Measurements from ENCODE around the gene TRIO.

Gene TRIO

DNA sequence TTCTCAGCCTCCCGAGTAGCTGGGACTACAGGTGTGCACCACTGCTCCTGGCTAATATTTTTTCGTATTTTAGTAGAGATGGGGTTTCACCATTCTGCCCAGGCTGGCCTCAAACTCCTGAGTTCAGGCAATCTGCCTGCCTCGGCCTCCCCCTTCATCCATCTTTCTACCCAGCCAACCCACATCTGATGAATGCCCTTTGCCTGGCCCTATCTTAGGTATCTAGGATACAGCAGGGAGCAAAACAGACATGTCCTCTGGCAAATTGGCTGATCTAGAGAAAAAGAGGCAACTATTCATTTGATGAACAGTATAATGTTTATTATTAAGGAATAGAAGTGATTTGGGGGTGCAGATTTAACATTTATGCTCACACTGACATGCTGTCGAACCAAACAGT, 123.0 kb downstream of the TRIO start:
- Histone ChIP-seq H3K27ac (ENCODE audit: low read depth in 2 of 2, low read length in 2 of 2) (no peak overlapping the region), H3K27me3 (ENCODE audit: control insufficient read depth in 2 of 2, insufficient read depth in 2 of 2, low read length in 2 of 2) (no peaks in the 10 kb centered on the region), H3K9me3 (ENCODE audit: control insufficient read depth in 2 of 2, low read length in 2 of 2) (no peaks in the 10 kb centered on the region), H3K36me3 (ENCODE audit: control insufficient read depth in 2 of 2, insufficient read depth in 2 of 2, low read length in 2 of 2) (no peaks in the 10 kb centered on the region), H3K4me3 (ENCODE audit: low read length in 2 of 2) (no peak overlapping the region), H3K4me1 (ENCODE audit: control insufficient read depth in 2 of 2, insufficient read depth in 2 of 2, low read length in 2 of 2) (peaks cover 19 to 21% of the 10 kb centered on the region in 2 donors), H3K9ac (ENCODE audit: low read depth in 1 of 2, low read length in 2 of 2) (no peak overlapping the region)

DNA sequence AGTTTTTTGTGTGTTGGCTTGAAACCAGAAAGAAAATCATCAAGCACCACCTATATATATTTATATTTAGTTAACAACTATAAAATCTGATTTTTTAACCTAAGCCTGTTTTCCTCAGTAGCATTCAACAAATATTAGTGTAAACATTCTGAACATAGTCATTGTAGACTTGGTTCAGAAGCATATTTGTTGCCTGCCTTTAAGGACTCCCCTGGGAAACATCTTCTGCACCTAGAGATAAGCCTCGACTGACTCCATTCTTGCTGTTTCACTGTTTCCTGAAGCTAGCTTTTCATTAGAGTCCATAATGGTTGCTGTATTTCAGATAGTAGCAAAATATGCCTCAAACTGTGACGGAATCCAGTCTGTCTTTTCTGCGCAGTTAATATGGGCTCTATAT, 123.5 kb downstream of the TRIO start:
- no peak overlapping the region for H3K9ac ChIP-seq (ENCODE audit: low read depth in 1 of 2, low read length in 2 of 2)
- no peaks in the 10 kb centered on the region for H3K9me3 ChIP-seq (ENCODE audit: control insufficient read depth in 2 of 2, low read length in 2 of 2)
- no peaks in the 10 kb centered on the region for H3K36me3 ChIP-seq (ENCODE audit: control insufficient read depth in 2 of 2, insufficient read depth in 2 of 2, low read length in 2 of 2)
- H3K4me1 ChIP-seq (ENCODE audit: control insufficient read depth in 2 of 2, insufficient read depth in 2 of 2, low read length in 2 of 2) = peaks cover 19 to 21% of the 10 kb centered on the region in 2 donors
- H3K27me3 ChIP-seq (ENCODE audit: control insufficient read depth in 2 of 2, insufficient read depth in 2 of 2, low read length in 2 of 2) = no peaks in the 10 kb centered on the region
- no peak overlapping the region for H3K4me3 ChIP-seq (ENCODE audit: low read length in 2 of 2)
- no peak overlapping the region for H3K27ac ChIP-seq (ENCODE audit: low read depth in 2 of 2, low read length in 2 of 2)

DNA sequence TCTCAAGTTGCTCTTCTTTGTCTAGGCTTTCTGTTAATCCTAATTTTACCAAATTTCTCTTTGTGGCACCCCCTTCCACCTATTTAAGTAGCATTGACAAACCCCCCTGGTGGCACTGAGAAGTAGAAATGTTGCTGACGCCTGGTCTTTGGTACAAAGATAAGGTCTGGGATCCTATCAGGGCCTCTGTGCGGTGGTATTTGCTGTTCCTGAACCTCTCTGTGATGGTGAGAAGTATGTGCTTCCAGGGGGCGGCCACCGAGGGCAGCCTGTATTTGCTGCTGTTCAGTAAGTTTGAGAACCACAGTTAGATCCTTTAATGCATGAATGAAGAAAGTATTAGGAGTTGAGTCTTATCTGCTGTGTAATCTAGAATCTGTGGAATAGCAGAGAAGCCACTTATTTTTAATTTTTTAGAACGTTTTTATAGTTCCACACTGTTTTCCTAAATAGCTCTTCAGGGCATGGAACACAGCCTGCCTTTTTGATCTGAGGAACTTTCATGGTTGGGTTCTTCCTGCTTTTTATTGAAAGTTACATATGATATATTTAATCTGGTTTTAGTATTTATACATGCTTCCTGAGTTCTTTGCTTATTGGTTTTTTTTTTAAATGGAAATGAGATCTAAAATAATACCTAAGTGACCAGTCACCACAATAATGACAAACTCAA, 124.2 kb downstream of the TRIO start:
- Histone ChIP-seq H3K9me3 (ENCODE audit: control insufficient read depth in 2 of 2, low read length in 2 of 2) (no peaks in the 10 kb centered on the region), H3K27ac (ENCODE audit: low read depth in 2 of 2, low read length in 2 of 2) (no peak overlapping the region), H3K4me3 (ENCODE audit: low read length in 2 of 2) (no peak overlapping the region), H3K9ac (ENCODE audit: low read depth in 1 of 2, low read length in 2 of 2) (no peak overlapping the region), H3K4me1 (ENCODE audit: control insufficient read depth in 2 of 2, insufficient read depth in 2 of 2, low read length in 2 of 2) (peaks cover 19 to 21% of the 10 kb centered on the region in 2 donors), H3K36me3 (ENCODE audit: control insufficient read depth in 2 of 2, insufficient read depth in 2 of 2, low read length in 2 of 2) (no peaks in the 10 kb centered on the region), H3K27me3 (ENCODE audit: control insufficient read depth in 2 of 2, insufficient read depth in 2 of 2, low read length in 2 of 2) (no peaks in the 10 kb centered on the region)

DNA sequence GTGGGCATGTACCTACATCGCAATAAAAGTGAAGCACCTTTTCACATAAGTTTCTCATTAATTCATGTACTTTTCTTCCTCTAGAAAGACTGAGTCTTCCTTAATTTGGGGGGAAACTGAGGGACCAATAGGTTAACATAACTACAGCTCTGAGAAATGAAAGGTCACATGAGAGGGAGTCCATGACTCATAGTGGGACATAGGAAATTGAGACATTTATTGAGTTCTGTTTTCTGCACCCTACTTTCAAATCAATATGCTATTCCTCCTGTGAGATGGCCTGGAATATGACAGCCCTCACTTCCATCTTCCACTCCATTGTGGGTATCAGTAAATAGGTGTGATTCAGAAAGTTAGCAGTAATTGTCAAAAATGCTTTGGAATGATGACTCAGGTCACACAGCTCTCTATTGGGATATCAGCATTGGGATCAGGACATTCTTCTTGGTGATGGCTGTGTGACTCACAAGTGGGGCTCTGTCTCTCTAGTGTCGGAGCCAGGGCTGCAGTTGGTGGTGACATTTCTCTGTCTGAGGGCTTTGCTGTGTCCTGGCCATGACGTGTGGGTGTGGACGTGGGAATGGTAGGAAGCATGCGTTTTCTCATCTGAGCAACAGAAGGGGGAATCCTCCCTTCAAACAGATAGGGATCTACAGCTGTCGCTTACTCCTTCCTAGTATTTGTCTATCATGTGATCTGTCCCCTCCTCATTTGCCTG, 125.0 kb downstream of the TRIO start:
- Histone ChIP-seq H3K27ac (ENCODE audit: low read depth in 2 of 2, low read length in 2 of 2) (peak overlapping the region in 1 of 2 donors; percentile 6), H3K4me1 (ENCODE audit: control insufficient read depth in 2 of 2, insufficient read depth in 2 of 2, low read length in 2 of 2) (peaks cover 19 to 21% of the 10 kb centered on the region in 2 donors)

DNA sequence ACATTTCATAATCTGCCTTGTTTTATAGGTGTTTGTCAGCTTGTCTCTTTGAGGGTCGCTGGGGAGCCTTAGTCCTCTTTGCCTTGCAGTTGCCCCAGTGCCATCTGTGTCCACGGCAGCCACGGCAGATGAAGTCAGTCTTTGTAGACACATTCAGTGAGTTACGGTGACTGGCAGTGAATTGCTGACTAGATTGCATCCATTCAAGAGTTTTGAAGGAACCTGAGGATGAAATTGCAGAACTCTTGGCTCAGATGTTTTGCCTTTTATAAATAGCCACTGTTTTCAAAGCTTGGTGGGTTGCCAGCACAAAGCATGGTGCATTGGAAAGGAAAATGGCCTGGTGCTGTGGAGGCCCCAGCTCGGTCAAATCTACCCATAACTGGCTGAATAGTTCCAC, 125.6 kb downstream of the TRIO start:
- Histone ChIP-seq H3K4me3 (ENCODE audit: low read length in 2 of 2) (no peak overlapping the region), H3K4me1 (ENCODE audit: control insufficient read depth in 2 of 2, insufficient read depth in 2 of 2, low read length in 2 of 2) (peaks cover 19 to 21% of the 10 kb centered on the region in 2 donors), H3K9me3 (ENCODE audit: control insufficient read depth in 2 of 2, low read length in 2 of 2) (no peaks in the 10 kb centered on the region), H3K27ac (ENCODE audit: low read depth in 2 of 2, low read length in 2 of 2) (peak overlapping the region in 1 of 2 donors; percentile 6), H3K9ac (ENCODE audit: low read depth in 1 of 2, low read length in 2 of 2) (no peak overlapping the region), H3K27me3 (ENCODE audit: control insufficient read depth in 2 of 2, insufficient read depth in 2 of 2, low read length in 2 of 2) (no peaks in the 10 kb centered on the region), H3K36me3 (ENCODE audit: control insufficient read depth in 2 of 2, insufficient read depth in 2 of 2, low read length in 2 of 2) (no peaks in the 10 kb centered on the region)

More for the DNA sequence above, 125.0 kb downstream of the TRIO start:
- Histone ChIP-seq H3K9me3 (ENCODE audit: control insufficient read depth in 2 of 2, low read length in 2 of 2) (no peaks in the 10 kb centered on the region), H3K4me3 (ENCODE audit: low read length in 2 of 2) (no peak overlapping the region), H3K36me3 (ENCODE audit: control insufficient read depth in 2 of 2, insufficient read depth in 2 of 2, low read length in 2 of 2) (no peaks in the 10 kb centered on the region), H3K9ac (ENCODE audit: low read depth in 1 of 2, low read length in 2 of 2) (no peak overlapping the region), H3K27me3 (ENCODE audit: control insufficient read depth in 2 of 2, insufficient read depth in 2 of 2, low read length in 2 of 2) (no peaks in the 10 kb centered on the region)

DNA sequence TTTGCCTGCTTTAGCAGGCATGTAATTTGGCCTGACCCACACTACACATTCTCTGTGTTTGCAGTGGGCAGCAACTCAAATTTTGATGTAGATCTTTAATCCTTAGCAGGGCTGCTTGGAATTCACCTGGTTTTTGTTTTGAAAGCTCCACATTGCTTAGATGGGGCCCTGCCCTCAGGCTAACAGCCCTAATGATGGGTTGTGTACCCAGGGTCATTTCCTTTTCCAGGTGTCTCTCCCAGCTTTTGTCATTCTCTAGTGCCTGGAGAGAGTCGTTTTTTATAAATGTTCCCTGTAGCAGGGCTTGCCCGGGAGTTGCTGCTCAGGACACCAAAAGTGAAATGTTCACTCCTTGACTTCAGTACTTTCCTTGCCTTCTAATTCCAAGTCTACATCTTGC, 126.3 kb downstream of the TRIO start:
- H3K9me3 ChIP-seq (ENCODE audit: control insufficient read depth in 2 of 2, low read length in 2 of 2) = no peaks in the 10 kb centered on the region
- H3K9ac ChIP-seq (ENCODE audit: low read depth in 1 of 2, low read length in 2 of 2) = no peak overlapping the region
- H3K27ac ChIP-seq (ENCODE audit: low read depth in 2 of 2, low read length in 2 of 2) = peak overlapping the region in 1 of 2 donors; percentile 3
- H3K36me3 ChIP-seq (ENCODE audit: control insufficient read depth in 2 of 2, insufficient read depth in 2 of 2, low read length in 2 of 2) = no peaks in the 10 kb centered on the region
- H3K27me3 ChIP-seq (ENCODE audit: control insufficient read depth in 2 of 2, insufficient read depth in 2 of 2, low read length in 2 of 2) = no peaks in the 10 kb centered on the region
- no peak overlapping the region for H3K4me3 ChIP-seq (ENCODE audit: low read length in 2 of 2)
- peaks cover 17 to 19% of the 10 kb centered on the region in 2 donors for H3K4me1 ChIP-seq (ENCODE audit: control insufficient read depth in 2 of 2, insufficient read depth in 2 of 2, low read length in 2 of 2)

DNA sequence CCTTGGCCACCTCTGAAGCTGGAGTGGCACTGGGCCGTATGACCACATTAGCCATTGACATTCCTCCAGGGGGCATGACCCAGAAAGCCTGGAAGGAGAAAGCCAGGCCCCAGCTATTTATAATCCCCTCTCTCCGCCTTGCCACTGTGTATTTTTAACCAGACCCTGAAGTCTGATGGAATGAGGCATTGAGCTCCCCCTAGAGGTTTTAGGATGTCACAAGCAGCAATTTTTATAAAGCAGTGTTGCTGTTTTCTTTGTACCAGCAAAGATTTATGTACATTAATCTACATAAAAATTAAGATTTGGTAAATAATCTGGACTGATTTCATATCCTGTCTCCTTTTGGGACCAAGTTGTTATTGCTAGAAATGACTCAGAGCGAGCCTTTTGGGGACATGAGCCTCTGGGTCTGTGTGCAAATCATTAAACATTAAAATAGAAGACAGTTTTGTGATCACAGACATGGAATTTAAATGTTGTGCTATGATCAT, 127.1 kb downstream of the TRIO start:
- H3K4me3 ChIP-seq (ENCODE audit: low read length in 2 of 2) = no peak overlapping the region
- peaks cover 15 to 19% of the 10 kb centered on the region in 2 donors for H3K4me1 ChIP-seq (ENCODE audit: control insufficient read depth in 2 of 2, insufficient read depth in 2 of 2, low read length in 2 of 2)
- H3K9ac ChIP-seq (ENCODE audit: low read depth in 1 of 2, low read length in 2 of 2) = no peak overlapping the region
- H3K36me3 ChIP-seq (ENCODE audit: control insufficient read depth in 2 of 2, insufficient read depth in 2 of 2, low read length in 2 of 2) = no peaks in the 10 kb centered on the region
- H3K27ac ChIP-seq (ENCODE audit: low read depth in 2 of 2, low read length in 2 of 2) = no peak overlapping the region
- H3K9me3 ChIP-seq (ENCODE audit: control insufficient read depth in 2 of 2, low read length in 2 of 2) = no peaks in the 10 kb centered on the region
- H3K27me3 ChIP-seq (ENCODE audit: control insufficient read depth in 2 of 2, insufficient read depth in 2 of 2, low read length in 2 of 2) = no peaks in the 10 kb centered on the region

DNA sequence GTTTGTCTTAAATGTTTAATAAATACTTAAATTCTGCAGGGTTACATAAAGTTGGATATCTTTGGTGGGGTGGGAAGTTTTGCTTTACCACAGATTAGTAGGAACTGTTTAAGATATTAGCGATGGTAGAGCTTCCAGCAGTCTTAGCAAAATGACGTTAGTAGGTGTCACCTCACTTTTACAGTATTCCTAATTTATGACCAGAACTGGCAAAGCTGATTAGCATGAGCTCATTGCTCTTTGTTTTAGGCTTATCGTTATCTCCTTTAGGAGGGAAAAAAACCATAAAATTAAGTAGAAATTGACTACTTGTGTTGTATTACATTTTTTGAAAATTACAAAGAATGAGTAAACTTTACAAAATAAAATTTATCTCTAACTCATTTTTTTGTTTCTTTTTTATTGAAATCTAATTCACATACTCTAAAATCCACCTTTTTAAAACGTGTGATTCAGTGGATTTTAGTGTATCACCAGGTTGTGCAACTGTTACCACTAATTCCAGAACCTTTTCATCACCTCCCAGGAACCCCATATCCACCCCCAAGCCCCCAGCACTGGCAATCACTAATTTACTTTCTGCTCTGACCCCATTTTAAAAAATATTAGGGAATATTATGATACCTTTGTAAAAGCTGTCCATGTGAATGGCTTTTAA, 129.5 kb downstream of the TRIO start:
- H3K27ac ChIP-seq (ENCODE audit: low read depth in 2 of 2, low read length in 2 of 2) = no peak overlapping the region
- peaks cover 15 to 19% of the 10 kb centered on the region in 2 donors for H3K4me1 ChIP-seq (ENCODE audit: control insufficient read depth in 2 of 2, insufficient read depth in 2 of 2, low read length in 2 of 2)
- no peaks in the 10 kb centered on the region for H3K27me3 ChIP-seq (ENCODE audit: control insufficient read depth in 2 of 2, insufficient read depth in 2 of 2, low read length in 2 of 2)
- no peaks in the 10 kb centered on the region for H3K36me3 ChIP-seq (ENCODE audit: control insufficient read depth in 2 of 2, insufficient read depth in 2 of 2, low read length in 2 of 2)
- no peaks in the 10 kb centered on the region for H3K9me3 ChIP-seq (ENCODE audit: control insufficient read depth in 2 of 2, low read length in 2 of 2)
- H3K4me3 ChIP-seq (ENCODE audit: low read length in 2 of 2) = no peak overlapping the region
- H3K9ac ChIP-seq (ENCODE audit: low read depth in 1 of 2, low read length in 2 of 2) = no peak overlapping the region

DNA sequence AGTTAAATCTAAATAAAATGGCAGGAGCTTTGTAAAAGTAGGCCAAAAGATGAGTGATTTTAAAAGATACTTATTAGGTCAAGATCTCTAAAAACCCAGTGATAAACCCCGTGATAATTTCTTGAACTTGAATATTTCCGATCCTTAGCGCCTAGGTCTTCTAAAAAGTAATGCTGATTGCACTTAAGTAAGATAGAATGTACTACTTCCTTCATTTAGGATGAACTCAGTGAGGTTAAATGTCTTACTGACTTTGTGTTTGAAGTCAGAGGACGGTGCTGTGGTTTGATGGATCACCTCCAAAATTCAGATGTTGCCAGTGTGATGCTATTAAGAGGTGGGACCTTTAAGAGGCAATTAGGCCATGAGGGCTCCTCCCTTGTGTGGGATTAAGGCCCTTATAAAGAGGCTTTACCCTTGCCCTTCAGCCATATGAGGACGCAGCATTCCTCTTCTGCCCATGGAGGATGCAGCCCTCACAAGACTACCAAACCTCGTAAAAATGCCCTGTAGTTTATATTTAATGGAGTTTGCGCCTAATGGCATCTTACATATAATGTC, 130.1 kb downstream of the TRIO start:
- no peak overlapping the region for H3K4me3 ChIP-seq (ENCODE audit: low read length in 2 of 2)

DNA sequence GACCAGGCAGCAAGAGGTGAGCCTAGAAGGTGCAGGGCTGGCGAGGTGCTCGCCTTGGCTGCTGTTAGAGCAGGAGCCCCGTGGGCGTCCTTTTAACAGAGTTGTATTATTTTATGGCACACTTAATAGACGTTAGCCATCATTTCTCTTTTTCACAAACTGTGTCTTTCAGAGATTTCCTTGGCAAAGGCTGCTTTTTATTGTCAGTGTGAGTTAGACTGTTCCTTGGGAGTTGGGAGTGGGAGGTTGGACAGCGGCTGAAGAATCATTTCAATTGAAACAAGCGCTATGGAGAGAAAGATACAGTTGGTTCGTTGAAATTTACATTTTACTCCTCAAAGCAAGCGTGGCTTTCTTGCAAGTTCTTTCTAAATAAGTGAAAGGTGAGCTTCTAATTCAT, 133.2 kb downstream of the TRIO start:
- Histone ChIP-seq H3K36me3 (ENCODE audit: control insufficient read depth in 2 of 2, insufficient read depth in 2 of 2, low read length in 2 of 2) (peaks cover 6 to 11% of the 10 kb centered on the region in 2 donors), H3K27me3 (ENCODE audit: control insufficient read depth in 2 of 2, insufficient read depth in 2 of 2, low read length in 2 of 2) (no peaks in the 10 kb centered on the region), H3K4me1 (ENCODE audit: control insufficient read depth in 2 of 2, insufficient read depth in 2 of 2, low read length in 2 of 2) (no peaks in the 10 kb centered on the region), H3K4me3 (ENCODE audit: low read length in 2 of 2) (no peak overlapping the region), H3K9me3 (ENCODE audit: control insufficient read depth in 2 of 2, low read length in 2 of 2) (no peaks in the 10 kb centered on the region), H3K9ac (ENCODE audit: low read depth in 1 of 2, low read length in 2 of 2) (no peak overlapping the region), H3K27ac (ENCODE audit: low read depth in 2 of 2, low read length in 2 of 2) (no peak overlapping the region)

More for the DNA sequence above, 130.1 kb downstream of the TRIO start:
- Histone ChIP-seq H3K9ac (ENCODE audit: low read depth in 1 of 2, low read length in 2 of 2) (no peak overlapping the region), H3K36me3 (ENCODE audit: control insufficient read depth in 2 of 2, insufficient read depth in 2 of 2, low read length in 2 of 2) (no peaks in the 10 kb centered on the region), H3K27ac (ENCODE audit: low read depth in 2 of 2, low read length in 2 of 2) (no peak overlapping the region), H3K4me1 (ENCODE audit: control insufficient read depth in 2 of 2, insufficient read depth in 2 of 2, low read length in 2 of 2) (peaks cover 15 to 18% of the 10 kb centered on the region in 2 donors), H3K9me3 (ENCODE audit: control insufficient read depth in 2 of 2, low read length in 2 of 2) (no peaks in the 10 kb centered on the region), H3K27me3 (ENCODE audit: control insufficient read depth in 2 of 2, insufficient read depth in 2 of 2, low read length in 2 of 2) (no peaks in the 10 kb centered on the region)
